Stimulated activated CD8-positive, alpha-beta memory T cell treated with anti-CD3 and anti-CD28 coated beads, Interleukin-4, amount 100 ng/mL, for 4 hours (primary cell): ENCODE measurements around the gene MILR1.
"Not testable (repeated sequence)": the region's sequence is repeated elsewhere in the genome, so short reads cannot be mapped to it uniquely, and the experiment has no call there.

Source experiments
- DNase-seq, 2 donors: peaks; one replicate each; pipeline ENCODE4 v3.0.0-alpha.2; 2020; ENCODE audit warnings: low read depth in 2 of 2, low spot score in 1 of 2

The MILR1 gene

GRCh38 chr17:64426596-64426995 is 22.3 kb upstream of the MILR1 start:
- no peak for DNase-seq

DNA sequence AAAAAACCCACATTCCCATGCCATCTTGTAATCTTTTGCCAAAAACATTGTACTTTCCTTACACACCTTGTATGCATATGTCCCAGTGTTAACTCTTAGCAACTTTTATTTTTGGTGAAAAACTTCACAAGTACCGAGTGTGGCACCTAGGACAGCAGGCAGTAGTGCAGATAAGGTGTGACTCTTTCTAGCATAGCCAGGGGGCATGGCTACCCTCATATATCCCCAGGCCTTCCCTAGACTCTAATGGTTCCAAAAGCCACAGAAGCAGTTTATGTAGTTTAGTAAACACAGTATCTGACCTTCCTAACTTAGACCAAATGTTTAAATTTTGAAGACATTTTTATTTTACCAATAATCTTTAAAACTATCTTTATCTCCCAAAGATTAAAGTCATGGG is 20.5 kb upstream of the MILR1 start:
- DNase-seq = no peak

DNA sequence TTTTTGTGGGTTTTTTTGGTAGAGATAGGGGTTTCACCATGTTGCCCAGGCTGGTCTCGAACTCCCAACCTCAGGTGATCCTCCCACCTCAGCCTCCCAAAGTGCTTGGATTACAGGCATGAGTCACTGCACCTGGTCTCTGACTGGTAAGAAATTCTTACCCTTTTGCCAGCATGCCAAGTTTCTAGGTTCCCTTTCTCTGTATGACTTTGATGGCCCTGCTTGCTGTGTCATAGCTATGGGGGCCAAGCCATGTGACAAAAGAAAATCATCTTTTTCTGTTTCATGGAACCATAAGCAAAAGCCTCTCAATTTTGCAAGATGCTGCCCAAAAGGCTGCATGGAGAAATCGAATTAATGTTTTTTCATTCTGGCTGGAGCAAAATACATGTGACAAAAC is 18.9 kb upstream of the MILR1 start:
- not testable (repeated sequence) for DNase-seq

DNA sequence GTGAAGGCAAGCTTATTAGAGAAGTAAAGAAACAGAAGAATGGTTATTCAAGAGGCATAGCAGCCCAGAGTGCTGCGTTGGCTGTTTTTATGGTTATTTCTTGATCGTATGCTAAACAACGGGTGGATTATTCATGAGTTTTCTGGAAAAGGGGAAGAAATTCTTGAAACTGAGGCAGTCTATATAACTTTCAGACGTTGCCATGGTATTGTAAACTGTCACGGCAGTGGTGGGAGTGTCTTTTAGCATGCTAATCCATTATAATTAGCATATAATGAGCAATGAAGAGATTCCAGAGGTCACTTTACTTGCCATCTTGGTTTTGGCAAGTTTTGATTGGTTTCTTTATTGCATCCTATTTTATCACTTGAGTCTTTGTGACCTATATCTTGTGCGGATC is 17.4 kb upstream of the MILR1 start:
- DNase-seq = no peak

DNA sequence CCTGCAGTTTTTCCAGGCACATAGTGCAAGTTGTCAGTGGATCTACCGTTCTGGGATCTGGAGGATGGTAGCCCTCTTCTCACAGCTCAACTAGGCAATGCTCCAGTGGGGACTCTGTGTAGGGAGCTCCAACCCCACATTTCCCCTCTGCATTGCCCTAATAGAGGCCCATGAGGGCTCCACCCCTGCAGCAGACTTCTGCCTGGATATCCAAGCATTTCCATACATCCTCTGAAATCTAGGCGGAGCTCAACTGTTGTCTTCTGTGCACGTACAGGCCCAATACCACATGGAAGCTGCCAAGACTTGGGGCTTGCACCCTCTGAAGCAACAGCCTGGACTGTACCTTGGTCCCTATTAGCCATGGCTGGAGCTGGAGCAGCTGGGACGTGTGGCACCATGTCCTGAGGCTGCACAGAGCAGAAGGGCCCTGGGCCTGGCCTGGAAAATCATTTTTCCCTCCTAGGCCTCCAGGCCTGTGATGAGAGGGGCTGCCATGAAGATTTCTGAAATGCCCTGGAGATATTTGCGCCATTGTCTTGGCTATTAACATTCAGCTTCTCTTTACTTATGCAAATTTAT is 10.9 kb upstream of the MILR1 start:
- no peak for DNase-seq

GRCh38 chr17:64439521-64439920 is 9.4 kb upstream of the MILR1 start:
- DNase-seq = not testable (repeated sequence)

DNA sequence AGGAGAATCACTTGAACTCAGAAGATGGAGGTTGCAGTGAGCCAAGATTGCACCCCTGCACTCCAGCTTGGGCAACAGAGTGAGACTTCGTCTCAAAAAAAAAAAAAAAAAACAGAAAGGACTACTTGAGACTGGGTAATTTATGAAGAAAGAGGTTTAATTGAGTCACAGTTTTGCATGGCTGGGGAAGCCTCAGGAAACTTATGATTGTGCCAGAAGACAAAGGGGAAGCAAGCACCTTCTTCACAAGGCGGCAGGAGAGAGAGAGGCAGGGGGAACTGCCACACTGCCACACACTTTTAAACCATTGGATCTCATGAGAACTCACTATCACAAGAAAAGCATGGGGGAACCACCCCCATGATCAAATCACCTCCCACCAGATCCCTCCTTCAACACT is 9.0 kb upstream of the MILR1 start:
- DNase-seq = no peak

- no peak for DNase-seq
These were observed 7.0 kb upstream of the MILR1 start for GRCh38 chr17:64441772-64442540.

DNA sequence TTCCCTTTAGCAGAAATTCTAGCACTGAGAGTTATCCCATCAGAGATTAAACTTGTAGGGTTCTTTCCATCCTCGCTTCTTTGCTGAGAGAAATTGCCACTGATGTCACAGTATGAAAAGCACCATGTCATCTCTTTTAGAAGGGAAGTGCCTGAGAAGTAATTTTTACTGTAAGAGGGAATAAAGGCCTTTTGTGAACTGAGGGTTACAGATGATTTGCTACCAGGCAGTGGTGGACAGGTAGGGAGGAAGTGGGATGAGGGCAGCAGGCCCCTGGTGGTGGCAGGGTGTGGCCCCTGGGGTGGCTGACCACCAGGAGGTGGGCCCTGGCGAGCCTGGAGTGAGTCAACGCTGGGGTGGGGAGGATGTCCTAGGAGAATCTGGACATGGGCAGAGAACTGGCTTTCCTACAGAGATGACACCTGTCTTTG is 6.4 kb upstream of the MILR1 start:
- DNase-seq = no peak

DNA sequence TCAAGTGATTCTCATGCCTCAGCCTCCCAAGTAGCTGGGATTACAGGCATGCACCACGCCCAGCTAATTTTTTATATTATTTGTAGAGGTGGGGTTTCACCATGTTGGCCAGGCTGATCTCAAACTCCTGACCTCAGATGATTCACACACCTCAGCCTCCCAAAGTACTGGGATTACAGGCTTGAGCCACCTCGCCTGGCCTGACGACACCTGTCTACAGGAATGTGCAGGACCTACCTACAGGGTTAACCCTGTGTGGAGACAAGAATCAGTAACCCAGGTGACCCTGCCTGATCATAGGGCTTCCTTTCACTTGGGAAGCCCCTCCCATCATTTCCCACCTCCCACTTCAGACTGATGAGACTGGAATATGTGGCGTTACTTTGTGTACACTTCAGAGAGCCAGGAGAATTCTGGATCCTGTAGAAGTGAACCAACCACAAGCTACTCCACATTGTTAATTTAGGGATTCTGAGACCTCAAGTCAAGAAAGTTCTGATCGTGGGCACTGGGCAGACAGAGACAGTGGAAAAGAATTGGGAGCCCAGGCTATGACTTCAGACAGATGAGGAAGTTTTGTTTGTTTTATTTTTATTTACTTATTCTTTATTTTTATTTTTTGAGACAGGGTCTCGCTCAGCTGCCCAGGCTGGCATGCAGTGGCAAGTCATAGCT is 5.7 kb upstream of the MILR1 start:
- no peak for DNase-seq

- DNase-seq = no peak
These were observed 1.4 kb upstream of the MILR1 start for GRCh38 chr17:64447526-64447925.

DNA sequence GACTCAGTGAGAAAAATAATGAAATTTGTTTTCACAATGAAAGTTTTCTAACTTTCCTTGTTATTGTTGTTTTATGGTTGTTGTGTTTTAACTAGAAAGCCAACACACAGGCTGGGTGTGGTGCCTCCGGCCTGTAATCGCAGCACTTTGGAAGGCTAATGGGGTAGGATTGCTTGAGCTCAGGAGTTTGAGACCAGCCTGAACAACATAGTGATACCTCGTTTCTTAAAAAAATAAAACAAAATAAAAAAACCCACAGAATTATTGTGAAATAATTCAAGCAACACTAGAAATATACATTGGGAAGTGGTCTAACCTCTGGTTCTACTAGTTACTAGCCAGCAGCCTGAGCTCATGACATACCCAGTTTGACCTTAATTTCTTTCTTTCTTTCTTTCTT is 630 bp downstream of the MILR1 start:
- no peak for DNase-seq

GRCh38 chr17:64455993-64456885 is 7.3 kb downstream of the MILR1 start:
- no peak for DNase-seq

DNA sequence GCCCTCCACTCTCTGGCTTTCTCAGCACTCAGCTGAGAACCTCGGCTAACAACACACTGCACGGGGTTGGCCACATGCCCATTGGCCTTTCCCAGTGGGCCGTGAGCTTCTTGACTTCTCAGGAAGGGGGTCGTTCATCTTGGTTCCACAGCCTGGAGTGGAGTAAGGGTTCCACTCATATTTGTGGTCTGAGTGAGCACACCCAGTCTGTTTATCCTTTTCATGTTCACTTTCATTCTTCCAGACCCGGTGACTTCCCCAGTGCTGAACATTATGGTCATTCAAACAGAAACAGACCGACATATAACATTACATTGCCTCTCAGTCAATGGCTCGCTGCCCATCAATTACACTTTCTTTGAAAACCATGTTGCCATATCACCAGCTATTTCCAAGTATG is 8.2 kb downstream of the MILR1 start:
- no peak for DNase-seq

- no peak for DNase-seq
These were observed 9.8 kb downstream of the MILR1 start for GRCh38 chr17:64458756-64459155.

GRCh38 chr17:64459284-64459747 is 10.4 kb downstream of the MILR1 start:
- no peak for DNase-seq

DNA sequence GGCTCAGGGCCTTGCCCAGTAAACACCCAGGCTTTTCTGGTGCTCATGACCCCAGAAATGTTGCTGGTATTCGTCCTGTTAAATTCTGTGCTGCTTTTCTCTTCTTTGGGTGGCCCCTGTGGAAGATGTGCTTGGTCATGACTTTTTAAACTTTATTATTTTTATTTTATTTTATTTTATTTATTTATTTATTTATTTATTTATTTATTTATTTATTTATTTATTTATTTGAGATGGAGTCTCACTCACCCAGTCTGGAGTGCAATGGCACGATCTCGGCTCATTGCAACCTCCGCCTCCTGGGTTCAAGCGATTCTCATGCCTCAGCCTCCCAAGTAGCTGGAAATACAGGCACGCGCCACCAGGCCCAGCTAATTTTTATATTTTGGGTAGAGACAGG is 10.9 kb downstream of the MILR1 start:
- DNase-seq = not testable (repeated sequence)

GRCh38 chr17:64460955-64461354 is 12.0 kb downstream of the MILR1 start:
- DNase-seq = no peak

GRCh38 chr17:64461788-64462187 is 12.9 kb downstream of the MILR1 start:
- DNase-seq = no peak

DNA sequence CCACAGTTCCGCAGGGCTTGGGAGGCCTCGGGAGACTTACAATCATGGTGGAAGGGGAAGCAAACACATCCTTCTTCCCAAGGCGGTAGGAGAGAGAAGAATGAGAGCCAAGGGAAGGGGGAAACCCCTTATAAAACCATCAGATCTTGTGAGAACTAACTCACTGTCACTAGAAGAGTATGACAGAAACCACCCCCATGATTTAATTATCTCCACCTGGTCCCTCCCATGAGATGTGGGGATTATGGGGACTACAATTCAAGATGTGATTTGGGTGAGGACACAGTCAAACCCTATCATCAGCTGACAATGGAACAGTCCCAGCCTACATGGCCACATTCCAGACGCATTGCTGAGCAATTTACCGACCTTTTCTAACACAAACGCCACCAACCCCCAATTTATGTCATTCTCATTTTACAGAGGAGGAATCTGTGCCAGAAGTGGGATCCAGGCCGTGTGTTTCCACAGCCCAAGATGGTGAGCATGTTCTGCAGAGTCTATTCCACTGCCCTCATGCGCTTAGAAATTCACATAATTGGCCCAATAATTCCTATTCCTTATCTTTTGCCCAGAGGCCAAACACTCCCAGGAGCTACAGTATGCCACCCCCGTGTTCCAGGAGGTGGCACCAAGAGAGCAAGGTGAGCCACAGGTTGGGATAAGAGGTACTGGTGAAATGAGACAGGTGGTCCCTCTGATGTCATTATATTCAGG is 17.3 kb downstream of the MILR1 start:
- DNase-seq = no peak

DNA sequence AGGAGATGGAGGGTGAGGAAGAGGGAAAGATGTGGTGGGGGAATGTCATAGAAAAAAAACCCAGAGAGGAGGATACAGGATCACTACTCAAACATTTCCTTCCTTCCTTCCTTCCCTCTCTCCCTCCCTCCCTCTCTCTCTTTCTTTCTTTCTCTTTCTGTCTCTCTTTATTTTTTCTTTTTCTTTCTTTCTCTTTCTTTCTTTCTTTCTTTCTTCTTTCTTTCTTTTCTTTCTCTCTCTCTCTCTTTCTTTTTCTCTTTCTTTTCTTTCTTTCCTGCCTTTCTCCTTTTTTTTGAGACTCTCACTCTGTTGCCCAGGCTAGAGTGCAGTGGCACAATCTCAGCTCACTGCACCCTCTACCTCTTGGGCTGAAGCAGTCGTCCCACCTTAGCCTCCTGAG is 17.9 kb downstream of the MILR1 start:
- not testable (repeated sequence) for DNase-seq
